Gastroesophageal sphincter (tissue), 4 donors: Measurements from ENCODE around the gene TMEM258. TPM values are rescaled to one million over a fixed set of nuclear protein-coding genes. Genes with fewer than 3 reads are reported as not detected.

Experiments used
- ATAC-seq: fragments of 150-250 bp; one replicate; pipeline ENCODE4 v1.9.1; 2016; ENCODE audit warnings: mild to moderate bottlenecking, moderate library complexity
- H3K27ac ChIP-seq, 4 donors: fragments of 200-600 bp; sonication (generic) in 3 of 4; 1 replicate in 3 of 4; 2 replicates in 1 of 4; pipeline ENCODE4 v1.5.1; 2016 to 2019
- H3K27me3 ChIP-seq: fragments of 200-600 bp; sonication (generic); one replicate; pipeline ENCODE4 v1.5.1; 2019
- H3K36me3 ChIP-seq, 2 donors: fragments of 200-600 bp; sonication (generic); one replicate each; pipeline ENCODE4 v1.5.1; 2019; ENCODE audit warnings: control low read depth in 1 of 2
- H3K4me1 ChIP-seq, 3 donors: fragments of 200-600 bp; sonication (generic); 1 replicate in 2 of 3; 2 replicates in 1 of 3; pipeline ENCODE4 v1.5.1; 2016 to 2019; ENCODE audit warnings: control low read depth in 2 of 3
- H3K4me3 ChIP-seq, 2 donors: fragments of 200-600 bp; sonication (generic); one replicate each; pipeline ENCODE4 v1.5.1; 2019; ENCODE audit warnings: mild to moderate bottlenecking in 1 of 2, moderate library complexity in 1 of 2
- H3K9me3 ChIP-seq, 3 donors: fragments of 200-600 bp; sonication (generic); one replicate each; pipeline ENCODE4 v1.5.1; 2017 to 2019; ENCODE audit warnings: control low read depth in 2 of 3
- CTCF ChIP-seq, 4 experiments: fragments of 200-600 bp in 2 of 4; fragments of 450-650 bp in 2 of 4; sonication (generic) in 1 of 4; IDR thresholded peaks; one replicate each; pipeline ENCODE4 v1.5.1; 2017 to 2019; ENCODE audit warnings: antibody characterized with exemption in 4 of 4, mild to moderate bottlenecking in 2 of 4, moderate library complexity in 2 of 4
- EP300 ChIP-seq: sonication (generic); formaldehyde crosslinking; IDR thresholded peaks from one replicate; pipeline ENCODE4 v1.6.1; 2017; ENCODE audit warnings: antibody characterized with exemption, mild to moderate bottlenecking
- POLR2A ChIP-seq, 2 donors: fragments of 450-650 bp; IDR thresholded peaks; one replicate each; pipeline ENCODE4 v1.6.1; 2017; ENCODE audit warnings: antibody characterized with exemption in 2 of 2, mild to moderate bottlenecking in 2 of 2, moderate library complexity in 1 of 2
- POLR2AphosphoS5 ChIP-seq: sonication (generic); formaldehyde crosslinking; IDR thresholded peaks from one replicate; pipeline ENCODE4 v1.6.1; 2017; ENCODE audit warnings: antibody characterized with exemption
- WGBS, 2 donors: methylation state at CpG; one replicate each; pipeline ENCODE4 v1.1.5; 2018; ENCODE audit warnings: low coverage in 1 of 2; 5-methylcytosine and 5-hydroxymethylcytosine counted together
- total RNA-seq, 4 donors: library from RNA; depleted of rRNA; stranded (reverse); fragments of >200 nt; gene quantifications; one replicate each; pipeline ENCODE4 v1.1.0, GENCODE V29; 2016

Gene TMEM258
- total RNA-seq, 4 donors from 2014 or later, result 31.4 to 36.7 (median 33.3) TPM

DNA sequence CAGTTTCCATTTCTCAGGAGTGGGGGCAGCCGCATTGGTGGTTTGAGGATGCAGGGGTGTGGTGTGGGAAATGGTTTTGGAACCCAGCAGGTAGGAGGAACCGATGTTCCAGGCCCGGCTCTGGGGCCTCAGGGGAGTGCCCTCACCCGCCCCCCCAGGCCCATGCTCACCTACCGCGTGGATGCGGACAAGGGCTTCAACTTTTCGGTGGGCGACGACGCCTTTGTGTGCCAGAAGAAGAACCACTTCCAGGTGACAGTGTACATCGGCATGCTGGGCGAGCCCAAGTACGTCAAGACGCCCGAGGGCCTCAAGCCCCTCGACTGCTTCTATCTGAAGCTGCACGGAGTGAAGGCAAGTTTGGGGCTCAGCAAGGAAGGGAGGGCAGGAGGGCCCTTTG lies 18.6 kb downstream of the TMEM258 start:
- Histone ChIP-seq H3K9me3 (no peaks in the 10 kb centered on the region), H3K27ac (no peak overlapping the region), H3K4me1 (peaks cover 0 to 19% (median 8%) of the 10 kb centered on the region in 3 donors), H3K27me3 (peaks cover 13% of the 10 kb centered on the region), H3K4me3 (no peak overlapping the region), H3K36me3 (no peaks in the 10 kb centered on the region)
- no peak for TF ChIP-seq POLR2AphosphoS5
- no peak for TF ChIP-seq EP300
- no peak for TF ChIP-seq CTCF (IDR thresholded peaks at IDR 0.05)
- no peak for TF ChIP-seq POLR2A (IDR thresholded peaks at IDR 0.05)
- ATAC-seq, result no peak
- no CpG with 5 or more reads among the region's 18 CpGs for WGBS, 2 donors

- no CpG with 5 or more reads among the region's 10 CpGs for WGBS, 2 donors
- Histone ChIP-seq H3K4me3 (no peak overlapping the region), H3K4me1 (peaks cover 0 to 19% (median 8%) of the 10 kb centered on the region in 3 donors), H3K27ac (no peak overlapping the region), H3K27me3 (peaks cover 13% of the 10 kb centered on the region), H3K36me3 (no peaks in the 10 kb centered on the region), H3K9me3 (no peaks in the 10 kb centered on the region)
- ATAC-seq, result no peak
- TF ChIP-seq EP300, result no peak
- no peak for TF ChIP-seq POLR2AphosphoS5
- TF ChIP-seq POLR2A (IDR thresholded peaks at IDR 0.05), result no peak
- no peak for TF ChIP-seq CTCF (IDR thresholded peaks at IDR 0.05)
Observed at GRCh38 chr11:61773356-61773755, 19.0 kb downstream of the TMEM258 start.

- TF ChIP-seq POLR2A (IDR thresholded peaks at IDR 0.05) (no peak), CTCF (IDR thresholded peaks at IDR 0.05) (no peak), POLR2AphosphoS5 (no peak), EP300 (no peak)
- Histone ChIP-seq H3K36me3 (no peaks in the 10 kb centered on the region), H3K4me1 (peaks cover 0 to 10% (median 1%) of the 10 kb centered on the region in 3 donors), H3K27ac (no peak overlapping the region), H3K4me3 (no peak overlapping the region), H3K27me3 (peaks cover 7% of the 10 kb centered on the region), H3K9me3 (no peaks in the 10 kb centered on the region)
- WGBS, 2 donors, result no CpG with 5 or more reads among the region's 7 CpGs
- ATAC-seq, result no peak
Observed at GRCh38 chr11:61771985-61772455, 20.4 kb downstream of the TMEM258 start.

DNA sequence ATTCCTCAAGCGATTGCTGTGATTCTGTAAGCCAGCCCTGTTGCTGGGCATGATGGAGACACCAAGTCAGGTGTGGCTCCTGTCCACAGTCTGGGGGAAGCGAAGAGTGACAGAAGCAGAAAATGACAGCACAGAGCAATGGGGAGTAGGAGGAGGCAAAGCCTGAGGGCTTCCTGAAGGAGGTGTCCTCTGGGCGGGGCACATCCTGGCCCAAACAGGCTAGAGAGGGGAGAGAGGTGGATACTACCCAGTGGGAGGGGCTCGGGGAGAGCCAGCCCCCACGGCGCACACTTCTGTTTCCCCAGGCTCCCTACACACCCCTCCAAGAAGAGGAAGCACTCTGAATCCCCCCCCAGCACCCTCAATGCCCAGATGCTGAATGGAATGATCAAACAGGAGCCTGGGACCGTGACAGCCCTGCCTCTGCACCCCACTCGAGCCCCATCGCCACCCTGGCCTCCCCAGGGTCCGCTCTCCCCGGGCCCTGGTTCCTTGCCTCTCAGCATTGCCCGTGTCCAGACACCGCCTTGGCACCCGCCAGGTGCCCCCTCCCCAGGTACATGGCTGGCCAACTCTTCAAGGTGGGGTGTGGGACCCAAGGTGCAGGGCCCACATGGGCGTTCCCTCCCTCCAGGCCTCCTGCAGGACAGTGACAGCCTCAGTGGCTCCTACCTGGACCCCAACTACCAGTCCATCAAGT lies 21.1 kb downstream of the TMEM258 start:
- no peak overlapping the region for H3K4me3 ChIP-seq
- no peak overlapping the region for H3K27ac ChIP-seq
- ATAC-seq, result no peak
- peaks cover 0 to 6% (median 0%) of the 10 kb centered on the region in 3 donors for H3K4me1 ChIP-seq
- WGBS, 2 donors, result 79 to 100% methylated on average over 1 to 5 of the region's 15 CpGs
- no peaks in the 10 kb centered on the region for H3K9me3 ChIP-seq
- TF ChIP-seq POLR2AphosphoS5, result no peak
- TF ChIP-seq POLR2A (IDR thresholded peaks at IDR 0.05), result no peak
- no peak for TF ChIP-seq CTCF (IDR thresholded peaks at IDR 0.05)
- TF ChIP-seq EP300, result no peak
- H3K36me3 ChIP-seq, result no peaks in the 10 kb centered on the region
- H3K27me3 ChIP-seq, result no peaks in the 10 kb centered on the region
